Upper lobe of left lung (tissue), 4 donors: ENCODE data around the gene C2orf80.

Experiments used
- CTCF ChIP-seq, 6 experiments: fragments of 450-650 bp in 4 of 6; fragments of 200-600 bp in 2 of 6; sonication (generic) in 2 of 6; IDR thresholded peaks; one replicate each; pipeline ENCODE4 v1.5.1; 2016 to 2019; ENCODE audit warnings: antibody characterized with exemption in 6 of 6
- EP300 ChIP-seq, 4 donors: sonication (generic); formaldehyde crosslinking; IDR thresholded peaks; one replicate each; pipeline ENCODE4 v1.5.1; 2017; ENCODE audit warnings: antibody characterized with exemption in 4 of 4, control low read depth in 2 of 4
- POLR2A ChIP-seq, 4 donors: fragments of 450-650 bp; IDR thresholded peaks; one replicate each; pipeline ENCODE4 v1.5.1; 2016 to 2017; ENCODE audit warnings: antibody characterized with exemption in 4 of 4, mild to moderate bottlenecking in 2 of 4

- TF ChIP-seq EP300 (IDR thresholded peaks at IDR 0.05) (no peak), CTCF (IDR thresholded peaks at IDR 0.05) (no peak), POLR2A (IDR thresholded peaks at IDR 0.05) (no peak)
These were observed 5.7 kb upstream of the C2orf80 start for GRCh38 chr2:208195531-208195930.
